Activated T-helper 1 cell treated with anti-CD3 and anti-CD28 coated beads, Interleukin-12 subunit alpha, Interleukin-12 subunit beta, Interleukin-2, Interleukin-4 antibody, amounts not matched to agents 30 ng/mL and 10 ng/mL and 1 ng/mL, durations not matched to agents 14 hours and 24 hours and 36 hours (primary cell): Measurements from ENCODE around the gene RHBDD3. TPM values are rescaled to one million over a fixed set of nuclear protein-coding genes. Genes with fewer than 3 reads are reported as not detected.
"Not testable (repeated sequence)": the region's sequence is repeated elsewhere in the genome, so short reads cannot be mapped to it uniquely, and the experiment has no call there.

Experiments used
- DNase-seq: peaks from one replicate; pipeline ENCODE4 v3.0.0; 2021; ENCODE audit warnings: low spot score
- H3K27ac Mint-ChIP-seq: one replicate; pipeline ENCODE4 v1.8.0; 2021; ENCODE audit warnings: mild to moderate bottlenecking, mixed read lengths
- H3K27me3 Mint-ChIP-seq: one replicate; pipeline ENCODE4 v1.8.0; 2022; ENCODE audit warnings: mild to moderate bottlenecking, moderate library complexity, mixed read lengths; ENCODE audit not compliant: insufficient read depth
- H3K36me3 Mint-ChIP-seq: one replicate; pipeline ENCODE4 v1.8.0; 2021; ENCODE audit warnings: low read depth, mixed read lengths
- H3K4me1 Mint-ChIP-seq: one replicate; pipeline ENCODE4 v1.8.0; 2021; ENCODE audit warnings: low read depth, mixed read lengths
- H3K4me3 Mint-ChIP-seq: one replicate; pipeline ENCODE4 v1.8.0; 2021; ENCODE audit warnings: mild to moderate bottlenecking, moderate library complexity, mixed read lengths
- H3K9me3 Mint-ChIP-seq: one replicate; pipeline ENCODE4 v1.8.0; 2021; ENCODE audit warnings: mixed read lengths
- intact Hi-C: fragments of 100-400 bp; cut with micrococcal nuclease; formaldehyde crosslinking; loops from one replicate; pipeline ENCODE4 v1.15.1; 2024
- total RNA-seq: library from RNA; stranded (reverse); gene quantifications from 2 replicates; pipeline ENCODE4 v1.2.3, GENCODE V29; 2022

RHBDD3 gene
- total RNA-seq, 1 donor from 2014 or later = 59.4 TPM

DNA sequence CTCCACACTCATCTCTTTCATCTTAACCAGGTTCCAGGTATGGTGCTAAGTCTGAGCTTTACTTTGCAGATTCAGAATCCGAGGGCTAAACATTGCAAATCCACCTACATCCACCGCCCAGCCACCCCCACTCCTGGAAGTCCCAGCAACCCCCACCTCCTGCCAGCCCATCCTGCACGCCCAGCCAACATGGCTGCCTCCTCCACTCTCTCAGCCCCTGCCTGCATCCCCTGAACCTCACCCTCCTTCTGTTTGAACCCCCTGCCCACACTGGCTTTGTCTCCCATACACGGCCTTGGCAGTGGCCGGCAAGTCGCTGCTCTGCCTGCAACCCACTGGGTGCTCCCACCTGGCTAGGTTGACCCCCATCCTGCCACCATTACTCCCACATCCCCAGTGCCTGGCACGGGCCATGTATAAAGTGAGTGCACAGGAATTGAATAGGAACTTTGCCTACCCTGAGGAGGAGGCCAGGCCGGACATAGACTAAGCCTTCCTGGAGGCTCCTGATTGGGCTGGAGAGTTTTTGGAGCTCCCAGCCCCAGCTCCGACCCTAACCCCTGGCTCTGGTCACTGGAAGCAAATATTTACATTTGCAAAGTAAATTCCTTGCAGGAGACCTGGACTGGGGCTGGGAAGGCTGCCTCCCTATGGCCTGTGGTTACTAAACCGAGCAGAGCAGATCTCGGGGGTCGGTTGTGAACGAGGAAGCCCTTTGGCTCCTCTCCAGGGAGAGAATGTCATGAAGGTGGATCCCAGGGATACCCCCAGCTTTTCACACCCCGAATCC is 47.7 kb downstream of the RHBDD3 start:
- intact Hi-C loops = no loop called here
- Mint-ChIP-seq H3K4me1 (no peaks in the 10 kb centered on the region), H3K36me3 (no peaks in the 10 kb centered on the region), H3K27me3 (no peaks in the 10 kb centered on the region), H3K27ac (no peak overlapping the region), H3K9me3 (no peaks in the 10 kb centered on the region), H3K4me3 (no peak overlapping the region)
- DNase-seq = no peak

DNA sequence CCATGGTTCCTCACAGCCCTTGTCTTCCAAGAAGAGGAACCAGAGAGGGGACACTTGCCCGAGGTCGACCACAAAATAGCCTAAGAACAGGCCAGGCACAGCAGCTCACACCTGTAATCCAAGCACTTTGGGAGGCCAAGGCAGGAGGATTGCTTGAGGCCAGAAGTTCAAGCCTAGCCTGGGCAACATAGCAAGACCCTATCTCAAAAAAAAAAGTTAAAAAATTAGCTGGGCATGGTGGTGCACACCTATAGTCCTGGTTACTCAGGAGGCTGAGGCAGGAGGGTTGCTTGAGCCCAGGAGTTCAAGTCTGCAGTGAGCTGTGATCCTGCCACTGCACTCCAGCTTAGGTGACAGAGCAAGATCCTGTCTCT is 48.4 kb downstream of the RHBDD3 start:
- H3K4me1 Mint-ChIP-seq, H3K27ac Mint-ChIP-seq, H3K4me3 Mint-ChIP-seq, intact Hi-C loops, H3K9me3 Mint-ChIP-seq, H3K27me3 Mint-ChIP-seq, DNase-seq, H3K36me3 Mint-ChIP-seq: not testable (repeated sequence)

DNA sequence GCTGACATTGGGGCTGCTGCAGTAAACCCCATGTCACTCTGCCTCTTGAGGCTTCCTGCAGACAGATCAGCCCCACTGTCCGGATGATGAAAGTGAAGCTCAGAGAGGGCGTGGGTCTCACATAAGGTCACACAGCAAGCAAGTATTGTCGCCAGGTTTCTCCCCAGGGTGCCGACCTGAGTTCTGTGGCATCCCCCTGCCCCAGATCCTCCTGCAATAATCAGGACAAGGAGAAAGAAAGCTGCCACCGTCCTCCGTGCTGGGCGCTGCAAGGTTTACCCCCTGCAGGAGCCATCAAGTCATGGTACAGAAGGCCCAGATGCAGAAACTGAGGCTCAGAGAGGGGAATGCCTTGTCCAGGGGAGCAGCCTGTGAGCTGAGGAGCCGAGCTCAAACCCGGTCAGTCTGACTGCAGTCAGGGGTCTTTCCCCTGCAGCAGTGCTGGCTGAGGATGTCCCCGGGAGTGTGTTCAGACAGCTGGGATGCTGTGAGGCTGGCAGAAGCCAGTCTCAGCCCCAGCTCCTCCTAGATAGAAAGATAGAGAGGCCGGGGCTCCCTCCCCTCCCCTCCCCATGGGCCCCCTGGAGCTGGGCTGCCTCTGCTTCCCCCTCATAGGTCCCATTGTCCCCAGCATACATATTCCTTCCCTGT is 48.9 kb downstream of the RHBDD3 start:
- intact Hi-C loops = no loop called here
- Mint-ChIP-seq H3K4me3 (no peak overlapping the region), H3K36me3 (no peaks in the 10 kb centered on the region), H3K27ac (no peak overlapping the region), H3K4me1 (no peaks in the 10 kb centered on the region), H3K9me3 (no peaks in the 10 kb centered on the region), H3K27me3 (peaks cover 4% of the 10 kb centered on the region)
- DNase-seq = no peak

DNA sequence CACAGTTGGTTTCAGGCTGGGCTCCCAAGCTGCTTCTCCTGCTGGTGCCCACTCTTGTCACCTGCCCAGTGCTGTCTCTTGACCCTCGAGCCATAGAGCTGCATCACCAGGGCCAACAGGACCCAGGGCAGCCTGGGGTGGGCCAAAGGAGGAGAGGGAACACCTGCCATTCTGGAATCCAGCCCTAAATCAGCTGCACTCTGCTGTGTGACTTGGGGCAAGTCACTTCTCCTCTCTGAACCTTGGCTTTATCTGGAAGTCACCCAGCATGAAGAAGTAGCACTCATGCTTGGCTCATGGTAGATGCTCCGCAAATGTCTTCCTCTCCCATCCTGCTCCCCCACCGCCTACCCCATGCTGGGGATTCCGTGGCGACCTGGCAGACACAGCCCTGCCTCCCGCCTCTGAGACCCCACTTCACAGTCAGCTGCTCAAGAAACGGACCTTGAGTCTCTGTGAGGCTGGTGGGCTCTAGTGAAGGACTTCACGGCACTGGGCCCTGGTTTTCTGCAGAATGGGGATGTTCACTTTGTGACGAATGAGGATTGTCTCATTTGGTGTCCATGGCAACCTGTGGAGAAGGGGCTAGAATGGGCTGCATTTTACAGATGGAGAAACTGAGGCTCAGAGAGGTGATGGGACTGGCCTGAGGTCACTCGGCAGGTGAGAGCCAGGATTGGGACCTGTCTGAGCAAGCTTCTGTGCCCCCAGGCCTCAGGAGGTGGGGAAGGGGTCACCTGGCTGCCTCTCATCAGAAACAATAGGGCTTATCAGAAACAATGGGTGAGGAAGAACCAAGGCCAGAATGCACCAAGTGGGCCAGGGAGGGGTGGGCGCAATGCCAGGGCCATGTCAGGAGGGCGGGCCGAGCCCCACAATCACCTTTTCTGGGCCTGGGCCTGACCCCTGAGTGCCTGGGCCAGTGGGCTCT is 49.7 kb downstream of the RHBDD3 start:
- intact Hi-C loops = no loop called here
- Mint-ChIP-seq H3K9me3 (no peaks in the 10 kb centered on the region), H3K36me3 (no peaks in the 10 kb centered on the region), H3K4me1 (no peaks in the 10 kb centered on the region), H3K27ac (no peak overlapping the region), H3K27me3 (peaks cover 5% of the 10 kb centered on the region), H3K4me3 (no peak overlapping the region)
- no peak for DNase-seq

DNA sequence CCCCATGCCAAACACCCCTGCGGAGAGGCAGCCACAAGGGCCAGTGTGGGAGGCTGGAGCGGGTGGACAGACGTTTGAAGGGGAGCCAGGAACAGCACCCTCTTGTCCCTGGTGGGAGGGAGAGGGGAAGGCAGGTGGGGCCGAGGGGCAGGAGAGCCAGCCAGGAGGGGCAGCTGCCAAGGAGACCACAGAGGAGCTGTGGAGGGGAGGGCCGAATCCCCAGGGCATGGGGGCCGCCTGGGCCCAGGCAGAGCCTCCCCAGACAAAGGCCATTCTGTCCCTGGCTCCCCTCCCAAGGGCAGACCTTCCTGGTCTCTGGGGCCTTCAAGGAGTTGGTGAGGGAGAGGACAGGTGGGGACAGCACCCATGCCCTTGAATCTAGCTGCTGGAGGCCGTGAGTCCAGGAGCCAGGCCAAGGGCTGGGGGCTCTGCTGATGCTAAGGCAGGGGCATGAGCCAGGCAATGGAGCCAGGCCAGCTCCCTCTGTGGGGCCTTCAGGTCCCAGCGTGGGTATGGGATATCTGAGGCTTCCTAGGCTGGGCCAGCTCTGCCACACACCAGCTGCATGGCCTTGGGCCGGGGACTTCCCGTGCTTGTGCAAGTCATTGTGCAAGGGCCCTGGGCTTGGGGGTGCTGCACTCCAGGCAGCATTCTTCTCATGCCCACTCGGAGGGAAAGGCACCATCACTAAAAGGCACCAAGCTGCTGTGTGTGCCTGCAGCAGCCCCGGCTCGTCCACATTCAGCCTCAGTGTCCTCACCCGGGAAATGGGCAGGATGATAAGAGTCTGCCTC is 50.7 kb downstream of the RHBDD3 start:
- no peak overlapping the region for H3K27ac Mint-ChIP-seq
- peaks cover 11% of the 10 kb centered on the region for H3K27me3 Mint-ChIP-seq
- H3K9me3 Mint-ChIP-seq = no peaks in the 10 kb centered on the region
- intact Hi-C loops = no loop called here
- H3K36me3 Mint-ChIP-seq = no peaks in the 10 kb centered on the region
- no peaks in the 10 kb centered on the region for H3K4me1 Mint-ChIP-seq
- no peak for DNase-seq
- no peak overlapping the region for H3K4me3 Mint-ChIP-seq

DNA sequence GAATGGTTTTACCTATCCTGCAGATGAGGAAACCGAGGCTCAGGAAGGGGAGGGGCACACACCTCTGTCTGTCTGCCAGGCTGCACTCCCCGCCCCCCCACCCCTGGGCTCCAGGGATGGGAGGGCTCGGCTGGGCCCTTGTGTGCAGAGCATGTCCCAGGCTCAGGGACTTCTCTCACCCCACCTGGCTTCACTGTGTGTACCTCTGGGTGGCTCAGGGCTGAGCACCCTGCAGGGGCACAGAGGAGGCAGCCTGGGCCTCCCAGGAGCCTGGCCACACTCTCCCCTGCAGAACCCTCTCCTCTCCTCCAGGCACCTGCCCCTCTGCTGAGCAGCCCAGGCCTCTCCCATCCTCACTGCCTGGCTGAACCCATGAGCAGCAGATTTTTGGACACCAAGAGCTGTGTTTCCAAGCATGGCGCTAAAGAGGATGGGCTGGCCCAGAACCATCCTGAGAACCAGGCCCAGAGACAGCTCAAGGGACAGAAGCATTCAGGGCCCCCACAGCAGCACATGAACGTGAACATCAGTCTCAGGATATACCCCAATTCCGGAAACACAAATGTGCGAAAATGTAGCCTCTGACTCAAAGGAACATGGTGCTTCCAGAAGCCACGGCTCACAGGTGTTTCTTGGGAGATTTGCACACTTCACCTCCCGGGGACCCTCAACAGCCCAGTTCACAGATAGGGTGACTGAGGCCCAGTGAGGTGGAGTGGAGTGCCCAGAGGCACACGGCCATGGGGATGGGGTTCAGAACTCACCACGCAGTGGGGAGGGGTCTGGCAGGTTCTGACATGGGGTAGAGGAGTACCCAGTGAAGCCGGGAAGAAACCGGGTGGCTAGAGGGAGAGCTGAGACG is 51.5 kb downstream of the RHBDD3 start:
- H3K36me3 Mint-ChIP-seq = no peaks in the 10 kb centered on the region
- no peaks in the 10 kb centered on the region for H3K4me1 Mint-ChIP-seq
- peaks cover 11% of the 10 kb centered on the region for H3K27me3 Mint-ChIP-seq
- no peaks in the 10 kb centered on the region for H3K9me3 Mint-ChIP-seq
- intact Hi-C loops = no loop called here
- H3K4me3 Mint-ChIP-seq = no peak overlapping the region
- no peak for DNase-seq
- H3K27ac Mint-ChIP-seq = no peak overlapping the region

DNA sequence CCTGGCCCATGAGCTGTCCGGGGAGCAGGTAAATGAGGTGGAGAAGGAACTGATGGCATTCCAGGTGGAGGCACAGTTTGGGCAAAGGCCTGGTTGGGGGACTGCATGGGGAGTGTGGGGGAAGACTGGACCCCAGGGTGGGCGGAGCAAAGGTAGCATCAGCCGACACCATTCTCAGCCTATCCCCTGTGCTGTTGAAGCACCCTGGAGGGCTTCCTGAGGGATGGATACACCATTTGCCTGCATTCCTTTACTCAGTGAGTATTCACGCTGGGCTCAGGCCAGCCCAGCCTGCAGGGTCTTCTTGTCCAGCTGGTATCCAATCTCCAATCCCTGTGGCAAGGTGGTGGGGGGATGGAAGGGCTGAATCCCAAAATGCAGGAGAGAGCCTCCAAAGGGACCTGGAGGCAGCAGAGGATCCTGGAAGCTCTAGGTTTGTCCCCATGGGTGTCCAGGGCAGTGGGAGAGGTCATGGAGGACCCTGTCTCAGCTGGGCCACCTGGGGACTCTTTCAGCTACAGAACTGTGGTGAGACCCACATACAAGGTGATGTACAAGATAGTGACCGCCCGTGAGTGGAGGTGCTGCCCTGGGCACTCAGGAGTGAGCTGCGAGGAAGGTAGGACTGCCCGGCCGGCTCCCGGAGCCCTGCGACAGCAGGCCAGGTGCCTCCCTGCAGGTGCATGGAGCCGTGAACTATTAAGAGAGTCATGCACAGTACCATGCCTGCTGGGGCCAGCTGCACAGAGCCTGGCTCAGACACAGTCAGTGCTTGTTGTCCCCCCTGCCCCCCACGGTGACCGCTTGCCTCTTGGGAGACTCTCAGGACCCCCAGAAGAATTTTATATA is 52.5 kb downstream of the RHBDD3 start:
- Mint-ChIP-seq H3K4me3 (no peak overlapping the region), H3K27ac (no peak overlapping the region), H3K27me3 (peaks cover 11% of the 10 kb centered on the region), H3K36me3 (no peaks in the 10 kb centered on the region), H3K9me3 (no peaks in the 10 kb centered on the region), H3K4me1 (no peaks in the 10 kb centered on the region)
- intact Hi-C loops = no loop called here
- DNase-seq = no peak

DNA sequence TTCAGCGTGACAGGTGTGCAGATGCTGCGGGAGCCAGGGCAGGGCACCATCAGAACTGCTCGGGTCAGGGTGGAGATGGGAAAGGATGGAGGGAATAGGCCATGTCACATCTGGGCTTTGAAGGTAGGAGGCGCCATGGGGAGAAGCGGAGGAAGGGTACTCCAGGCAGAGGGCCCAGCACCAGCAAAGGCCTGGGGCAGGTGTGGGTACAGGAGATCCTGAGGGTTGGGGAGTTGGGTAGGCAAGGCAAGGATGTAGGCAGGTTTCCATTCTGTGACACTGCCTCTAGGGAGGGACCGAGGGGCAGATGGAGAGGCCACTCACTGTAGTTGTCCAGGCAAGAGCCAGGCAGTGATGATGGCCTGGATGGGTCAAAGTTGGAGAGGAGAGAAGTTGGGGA is 53.5 kb downstream of the RHBDD3 start:
- no peaks in the 10 kb centered on the region for H3K36me3 Mint-ChIP-seq
- H3K27me3 Mint-ChIP-seq = peaks cover 14% of the 10 kb centered on the region
- H3K4me1 Mint-ChIP-seq = no peaks in the 10 kb centered on the region
- no peak overlapping the region for H3K4me3 Mint-ChIP-seq
- no peak for DNase-seq
- intact Hi-C loops = no loop called here
- H3K9me3 Mint-ChIP-seq = no peaks in the 10 kb centered on the region
- H3K27ac Mint-ChIP-seq = no peak overlapping the region

DNA sequence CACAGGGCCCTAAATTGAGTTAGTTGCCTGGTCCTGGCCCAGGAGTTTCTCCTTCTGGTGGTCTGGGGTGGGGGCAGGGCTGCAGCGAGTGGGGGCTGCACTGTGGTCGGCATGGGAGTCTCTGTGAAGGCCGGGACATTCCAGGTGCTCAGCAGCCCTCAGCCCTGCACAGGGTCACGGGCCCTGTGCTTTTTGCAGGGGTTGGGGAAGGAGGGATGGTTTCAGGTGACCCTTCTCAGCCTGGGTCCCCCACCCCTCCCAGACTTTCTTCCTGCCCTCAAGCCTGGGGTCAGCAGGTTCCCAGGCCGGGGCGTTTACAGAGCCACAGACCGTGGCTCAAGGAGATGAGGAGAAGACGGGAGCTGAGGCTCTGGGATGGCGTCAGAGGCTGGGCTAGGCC is 54.3 kb downstream of the RHBDD3 start:
- intact Hi-C loops = no loop called here
- Mint-ChIP-seq H3K4me1 (no peaks in the 10 kb centered on the region), H3K27me3 (peaks cover 17% of the 10 kb centered on the region), H3K27ac (no peak overlapping the region), H3K9me3 (no peaks in the 10 kb centered on the region), H3K4me3 (no peak overlapping the region), H3K36me3 (no peaks in the 10 kb centered on the region)
- no peak for DNase-seq

DNA sequence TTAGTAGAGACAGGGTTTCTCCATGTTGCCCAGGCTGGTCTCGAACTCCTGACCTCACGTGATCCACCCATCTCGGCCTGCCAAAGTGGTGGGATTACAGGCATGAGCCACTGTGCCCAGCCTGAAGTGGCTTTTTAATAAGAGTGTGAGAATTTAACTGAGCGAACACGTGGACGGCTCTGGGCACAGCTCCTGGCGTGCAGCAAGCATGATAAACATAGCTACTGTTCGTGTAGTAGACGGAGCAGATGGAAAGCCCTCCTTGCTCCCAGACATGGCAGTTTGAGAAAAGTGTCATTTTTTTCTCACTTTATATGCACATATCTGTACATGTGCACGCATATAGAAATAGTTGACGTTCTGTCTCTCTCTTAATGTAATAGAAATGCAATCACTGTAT is 55.0 kb downstream of the RHBDD3 start:
- Mint-ChIP-seq H3K27ac (no peak overlapping the region), H3K4me1 (no peaks in the 10 kb centered on the region), H3K9me3 (no peaks in the 10 kb centered on the region), H3K4me3 (no peak overlapping the region), H3K27me3 (peaks cover 20% of the 10 kb centered on the region), H3K36me3 (no peaks in the 10 kb centered on the region)
- intact Hi-C loops = no loop called here
- DNase-seq = no peak

DNA sequence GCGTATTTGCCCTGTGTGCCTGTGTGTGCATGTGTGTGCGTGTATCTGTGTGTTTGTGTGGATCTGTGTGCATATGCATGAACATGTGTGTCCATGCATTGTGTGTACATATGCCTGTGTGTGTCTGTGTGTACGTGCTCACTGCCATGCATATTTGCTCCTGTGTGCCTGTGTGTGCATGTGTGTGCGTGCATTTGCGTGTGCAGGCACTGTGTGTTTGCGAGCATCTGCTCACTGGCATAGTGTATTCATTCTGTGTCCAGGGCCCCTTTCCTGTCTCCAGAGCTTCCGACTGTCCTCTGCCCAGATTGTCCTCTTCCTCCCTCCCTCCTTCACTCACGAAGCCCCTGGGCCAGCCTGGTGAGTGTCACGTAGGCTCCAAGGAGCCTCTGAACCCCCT is 56.3 kb downstream of the RHBDD3 start:
- H3K4me3 Mint-ChIP-seq = no peak overlapping the region
- H3K9me3 Mint-ChIP-seq = no peaks in the 10 kb centered on the region
- DNase-seq = no peak
- peaks cover 33% of the 10 kb centered on the region for H3K27me3 Mint-ChIP-seq
- intact Hi-C loops = no loop called here
- no peak overlapping the region for H3K27ac Mint-ChIP-seq
- H3K4me1 Mint-ChIP-seq = no peaks in the 10 kb centered on the region
- no peaks in the 10 kb centered on the region for H3K36me3 Mint-ChIP-seq
